Breast epithelium (tissue), 4 donors: ENCODE data around the gene STARD13. TPM values are rescaled to one million over a fixed set of nuclear protein-coding genes. Genes with fewer than 3 reads are reported as not detected.

Experiments used
- DNase-seq, 2 donors: peaks; one replicate each; pipeline ENCODE4 v3.0.0-alpha.2; 2019; ENCODE audit warnings: low spot score in 2 of 2
- H3K27ac ChIP-seq, 2 donors: fragments of 200-600 bp; sonication (generic) in 1 of 2; one replicate each; pipeline ENCODE4 v1.5.1; 2016 to 2019; ENCODE audit warnings: mild to moderate bottlenecking in 1 of 2
- H3K27me3 ChIP-seq, 2 donors: fragments of 200-600 bp; sonication (generic) in 1 of 2; one replicate each; pipeline versions ENCODE4 v1.5.1 to v1.6.0; 2017 to 2019; ENCODE audit warnings: control low read depth in 1 of 2, mild to moderate bottlenecking in 1 of 2
- H3K36me3 ChIP-seq: fragments of 200-600 bp; one replicate; pipeline ENCODE4 v1.5.1; 2019
- H3K4me1 ChIP-seq, 2 donors: fragments of 200-600 bp; sonication (generic); one replicate each; pipeline ENCODE4 v1.5.1; 2016 to 2019; ENCODE audit warnings: control low read depth in 1 of 2
- H3K4me3 ChIP-seq, 3 donors: fragments of 200-600 bp; sonication (generic); 1 replicate in 2 of 3; 2 replicates in 1 of 3; pipeline ENCODE4 v1.5.1; 2016 to 2019; ENCODE audit warnings: mild to moderate bottlenecking in 3 of 3, moderate library complexity in 2 of 3
- H3K9me3 ChIP-seq, 2 donors: fragments of 200-600 bp; sonication (generic) in 1 of 2; one replicate each; pipeline ENCODE4 v1.5.1; 2016 to 2019; ENCODE audit warnings: control low read depth in 1 of 2
- CTCF ChIP-seq, 3 donors: fragments of 450-650 bp; IDR thresholded peaks; one replicate each; pipeline ENCODE4 v1.5.1; 2016 to 2017; ENCODE audit warnings: antibody characterized with exemption in 3 of 3, mild to moderate bottlenecking in 3 of 3, moderate library complexity in 3 of 3
- POLR2A ChIP-seq: fragments of 450-650 bp; IDR thresholded peaks from one replicate; pipeline ENCODE4 v1.6.1; 2016; ENCODE audit warnings: antibody characterized with exemption, mild to moderate bottlenecking, moderate library complexity
- POLR2AphosphoS5 ChIP-seq, 3 donors: sonication (generic); formaldehyde crosslinking; IDR thresholded peaks; one replicate each; pipeline ENCODE4 v1.6.1; 2017; ENCODE audit warnings: antibody characterized with exemption in 3 of 3
- intact Hi-C: fragments of 100-400 bp; cut with DNase I; formaldehyde crosslinking; loops from one replicate; pipeline ENCODE4 v1.15.1; 2023; ENCODE audit warnings: low total_unique reads
- total RNA-seq, 3 donors: library from RNA; depleted of rRNA; stranded (reverse); fragments of >200 nt; gene quantifications; one replicate each; pipeline ENCODE4 v1.1.0, GENCODE V29; 2016

STARD13 gene
- total RNA-seq, 3 donors from 2014 or later, result 42.4 to 62.3 (median 58.7) TPM

- Histone ChIP-seq H3K4me3 (no peak overlapping the region), H3K27ac (peak overlapping the region in 1 of 2 donors; percentile 33), H3K36me3 (no peaks in the 10 kb centered on the region), H3K9me3 (no peaks in the 10 kb centered on the region), H3K4me1 (no peaks in the 10 kb centered on the region), H3K27me3 (no peaks in the 10 kb centered on the region)
- no peak for DNase-seq
- intact Hi-C loops, result no loop called here
- TF ChIP-seq POLR2AphosphoS5 (IDR thresholded peaks at IDR 0.05) (no peak), POLR2A (no peak), CTCF (IDR thresholded peaks at IDR 0.05) (no peak)
Measured at GRCh38 chr13:33153421-33154404, 131.8 kb downstream of the STARD13 start.

DNA sequence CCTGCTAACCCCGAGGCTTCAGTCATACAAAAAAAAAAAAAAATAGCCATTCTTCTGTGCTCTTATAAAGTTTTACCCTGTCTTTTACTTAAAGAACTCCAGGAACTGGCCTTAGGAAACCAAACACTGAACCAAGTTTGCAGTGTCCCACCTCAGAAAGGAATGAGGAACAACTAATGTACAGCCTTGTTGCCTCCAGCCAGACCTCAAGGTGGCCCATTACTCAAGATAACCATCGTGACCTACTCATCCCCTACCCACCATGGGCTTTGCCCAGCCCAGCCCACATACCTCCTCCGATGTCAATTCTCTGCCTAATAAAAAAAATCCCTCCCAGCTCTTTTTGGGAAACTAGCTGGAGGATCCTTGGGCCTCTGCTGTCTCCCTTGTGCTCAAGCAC is 133.2 kb downstream of the STARD13 start:
- H3K27ac ChIP-seq, result no peak overlapping the region
- H3K4me1 ChIP-seq, result no peaks in the 10 kb centered on the region
- H3K27me3 ChIP-seq, result no peaks in the 10 kb centered on the region
- no peaks in the 10 kb centered on the region for H3K36me3 ChIP-seq
- no peaks in the 10 kb centered on the region for H3K9me3 ChIP-seq
- TF ChIP-seq POLR2AphosphoS5 (IDR thresholded peaks at IDR 0.05), result no peak
- TF ChIP-seq CTCF (IDR thresholded peaks at IDR 0.05), result no peak
- TF ChIP-seq POLR2A, result no peak
- no peak overlapping the region for H3K4me3 ChIP-seq
- intact Hi-C loops, result no loop called here
- DNase-seq, result no peak

- intact Hi-C loops, result no loop called here
- H3K9me3 ChIP-seq, result no peaks in the 10 kb centered on the region
- no peaks in the 10 kb centered on the region for H3K4me1 ChIP-seq
- TF ChIP-seq POLR2A (no peak), CTCF (IDR thresholded peaks at IDR 0.05) (no peak), POLR2AphosphoS5 (IDR thresholded peaks at IDR 0.05) (no peak)
- H3K4me3 ChIP-seq, result no peak overlapping the region
- DNase-seq, result no peak
- no peaks in the 10 kb centered on the region for H3K27me3 ChIP-seq
- H3K36me3 ChIP-seq, result no peaks in the 10 kb centered on the region
- no peak overlapping the region for H3K27ac ChIP-seq
Measured at GRCh38 chr13:33150662-33151061, 134.9 kb downstream of the STARD13 start.

GRCh38 chr13:33150126-33150525 is 135.4 kb downstream of the STARD13 start:
- no peak for TF ChIP-seq POLR2AphosphoS5 (IDR thresholded peaks at IDR 0.05)
- no peak for TF ChIP-seq CTCF (IDR thresholded peaks at IDR 0.05)
- TF ChIP-seq POLR2A, result no peak
- H3K9me3 ChIP-seq, result no peaks in the 10 kb centered on the region
- H3K27me3 ChIP-seq, result no peaks in the 10 kb centered on the region
- no peak overlapping the region for H3K4me3 ChIP-seq
- no peak for DNase-seq
- H3K4me1 ChIP-seq, result no peaks in the 10 kb centered on the region
- intact Hi-C loops, result no loop called here
- no peak overlapping the region for H3K27ac ChIP-seq
- H3K36me3 ChIP-seq, result no peaks in the 10 kb centered on the region

DNA sequence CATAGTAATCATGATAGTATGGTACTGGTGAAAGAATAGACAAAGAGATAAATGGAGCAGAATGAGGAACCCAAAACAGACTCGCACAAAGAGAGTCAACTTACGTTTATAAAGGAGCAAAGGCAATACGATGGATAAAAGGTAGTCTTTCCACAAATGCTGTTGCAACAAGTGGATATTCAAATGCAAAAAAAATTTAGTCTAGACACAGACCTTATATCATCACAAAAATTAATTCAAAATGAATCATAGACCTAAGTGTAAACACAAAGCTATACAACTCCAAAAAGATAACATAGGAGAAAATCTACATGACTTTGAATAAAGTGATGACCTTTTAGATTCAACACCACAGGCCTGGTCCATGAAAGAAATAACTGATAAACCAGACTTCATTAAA is 137.7 kb downstream of the STARD13 start:
- H3K9me3 ChIP-seq, result no peaks in the 10 kb centered on the region
- no peak for DNase-seq
- no peaks in the 10 kb centered on the region for H3K27me3 ChIP-seq
- H3K4me1 ChIP-seq, result no peaks in the 10 kb centered on the region
- intact Hi-C loops, result no loop called here
- H3K4me3 ChIP-seq, result no peak overlapping the region
- H3K36me3 ChIP-seq, result no peaks in the 10 kb centered on the region
- no peak for TF ChIP-seq CTCF (IDR thresholded peaks at IDR 0.05)
- no peak for TF ChIP-seq POLR2AphosphoS5 (IDR thresholded peaks at IDR 0.05)
- TF ChIP-seq POLR2A, result no peak
- H3K27ac ChIP-seq, result no peak overlapping the region
